Lower leg skin (tissue), 3 donors: Measurements from ENCODE around the gene CCDC89.

Experiments
- POLR2A ChIP-seq, 2 donors: fragments of 450-650 bp; IDR thresholded peaks; one replicate each; pipeline ENCODE4 v1.6.1; 2016 to 2017; ENCODE audit warnings: antibody characterized with exemption in 2 of 2, mild to moderate bottlenecking in 1 of 2, moderate library complexity in 1 of 2
- TF ChIP-seq, protein P1 (sequence below), 3 donors: fragments of 450-650 bp; IDR thresholded peaks; one replicate each; pipeline ENCODE4 v1.5.1; 2016; ENCODE audit warnings: antibody characterized with exemption in 3 of 3, mild to moderate bottlenecking in 3 of 3, moderate library complexity in 2 of 3

DNA sequence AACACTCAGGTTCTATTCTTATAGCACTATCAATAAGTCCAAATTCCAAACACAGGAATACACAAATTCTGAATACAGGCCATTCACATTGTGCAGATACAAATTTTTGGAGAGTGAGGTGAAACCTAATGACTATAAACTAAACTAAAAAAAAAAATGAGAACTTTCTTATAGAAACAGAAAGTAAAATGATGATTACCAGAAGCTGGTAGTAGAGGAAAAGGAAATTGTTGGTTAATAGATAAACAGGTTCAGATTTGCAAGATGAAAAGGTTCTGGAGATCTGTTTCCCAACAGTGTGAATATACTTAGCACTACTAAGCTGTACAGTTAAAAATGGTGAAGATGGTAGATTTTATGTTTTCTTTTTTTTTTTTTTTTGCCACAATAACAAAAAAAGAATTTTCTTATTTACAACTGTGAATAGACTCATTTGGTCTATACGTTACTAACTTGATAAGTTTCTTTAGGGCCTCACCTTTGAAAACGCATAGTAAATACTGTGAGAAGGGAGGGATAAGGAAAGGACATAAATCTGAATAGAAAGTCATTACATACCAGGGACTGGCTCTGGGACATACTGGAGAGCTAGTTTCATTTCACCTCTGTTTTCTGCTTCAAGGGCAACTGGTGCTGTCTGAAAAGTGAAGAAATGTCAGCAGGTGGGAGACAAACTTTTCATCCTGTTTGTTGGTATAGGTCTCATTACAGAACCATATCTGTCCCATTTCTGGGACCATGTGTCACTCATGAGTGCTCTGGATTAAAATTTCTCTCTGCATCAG is 14.2 kb upstream of the CCDC89 start:
- TF ChIP-seq, protein P1, sequence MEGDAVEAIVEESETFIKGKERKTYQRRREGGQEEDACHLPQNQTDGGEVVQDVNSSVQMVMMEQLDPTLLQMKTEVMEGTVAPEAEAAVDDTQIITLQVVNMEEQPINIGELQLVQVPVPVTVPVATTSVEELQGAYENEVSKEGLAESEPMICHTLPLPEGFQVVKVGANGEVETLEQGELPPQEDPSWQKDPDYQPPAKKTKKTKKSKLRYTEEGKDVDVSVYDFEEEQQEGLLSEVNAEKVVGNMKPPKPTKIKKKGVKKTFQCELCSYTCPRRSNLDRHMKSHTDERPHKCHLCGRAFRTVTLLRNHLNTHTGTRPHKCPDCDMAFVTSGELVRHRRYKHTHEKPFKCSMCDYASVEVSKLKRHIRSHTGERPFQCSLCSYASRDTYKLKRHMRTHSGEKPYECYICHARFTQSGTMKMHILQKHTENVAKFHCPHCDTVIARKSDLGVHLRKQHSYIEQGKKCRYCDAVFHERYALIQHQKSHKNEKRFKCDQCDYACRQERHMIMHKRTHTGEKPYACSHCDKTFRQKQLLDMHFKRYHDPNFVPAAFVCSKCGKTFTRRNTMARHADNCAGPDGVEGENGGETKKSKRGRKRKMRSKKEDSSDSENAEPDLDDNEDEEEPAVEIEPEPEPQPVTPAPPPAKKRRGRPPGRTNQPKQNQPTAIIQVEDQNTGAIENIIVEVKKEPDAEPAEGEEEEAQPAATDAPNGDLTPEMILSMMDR (IDR thresholded peaks at IDR 0.05), result no peak
- TF ChIP-seq POLR2A (IDR thresholded peaks at IDR 0.05), result no peak
